MM.1S (cell line): Measurements from ENCODE around the gene CTSW.

Source experiments
- DNase-seq: peaks from one replicate; pipeline ENCODE4 v3.0.0-alpha.2; 2015
- H2AFZ ChIP-seq: fragments of 300-600 bp; sonication (generic); 2 replicates; pipeline ENCODE4 v1.6.0; 2016; ENCODE audit warnings: antibody characterized with exemption, low read length
- H3F3A ChIP-seq: fragments of 300-600 bp; sonication (generic); 2 replicates; pipeline ENCODE4 v1.6.1; 2016; ENCODE audit warnings: mild to moderate bottlenecking, antibody characterized with exemption, low read length, moderate library complexity, mixed read lengths; ENCODE audit not compliant: insufficient read depth
- H3K27ac ChIP-seq: fragments of 300-600 bp; sonication (generic); 2 replicates; pipeline ENCODE4 v1.5.1; 2016; ENCODE audit warnings: mild to moderate bottlenecking, low read length
- H3K27me3 ChIP-seq: fragments of 300-600 bp; sonication (generic); replicated peaks from 2 replicates; pipeline ENCODE4 v1.6.0; 2016; ENCODE audit warnings: low read length; ENCODE audit not compliant: insufficient read depth
- H3K36me3 ChIP-seq: fragments of 300-600 bp; sonication (generic); replicated peaks from 2 replicates; pipeline ENCODE4 v1.6.1; 2016; ENCODE audit warnings: mild to moderate bottlenecking, low read length, mixed read lengths; ENCODE audit not compliant: insufficient read depth
- H3K4me1 ChIP-seq: fragments of 300-600 bp; sonication (generic); 2 replicates; pipeline ENCODE4 v1.6.1; 2016; ENCODE audit warnings: low read length, mixed read lengths
- H3K4me2 ChIP-seq: fragments of 300-600 bp; sonication (generic); 2 replicates; pipeline ENCODE4 v1.6.0; 2016; ENCODE audit warnings: low read depth, low read length
- H3K4me3 ChIP-seq: fragments of 300-600 bp; sonication (generic); 2 replicates; pipeline ENCODE4 v1.5.1; 2016; ENCODE audit warnings: low read length, mixed read lengths
- H3K79me2 ChIP-seq: fragments of 300-600 bp; sonication (generic); 2 replicates; pipeline ENCODE4 v1.6.1; 2016; ENCODE audit warnings: mixed run types, low read length, mixed read lengths
- H3K9ac ChIP-seq: fragments of 300-600 bp; sonication (generic); 2 replicates; pipeline ENCODE4 v1.6.1; 2016; ENCODE audit warnings: low read length, mixed read lengths
- H3K9me2 ChIP-seq: fragments of 300-600 bp; sonication (generic); replicated peaks from 2 replicates; pipeline ENCODE4 v1.6.1; 2016; ENCODE audit warnings: mild to moderate bottlenecking, low read length, mixed read lengths; ENCODE audit not compliant: insufficient read depth
- H3K9me3 ChIP-seq: fragments of 300-600 bp; sonication (generic); replicated peaks from 2 replicates; pipeline ENCODE4 v1.6.1; 2016; ENCODE audit warnings: mild to moderate bottlenecking, low read length, mixed read lengths; ENCODE audit not compliant: insufficient read depth
- H4K20me1 ChIP-seq: fragments of 300-600 bp; sonication (generic); 2 replicates; pipeline ENCODE4 v1.6.1; 2016; ENCODE audit warnings: mild to moderate bottlenecking, low read length, moderate library complexity, mixed read lengths; ENCODE audit not compliant: insufficient read depth
- CTCF ChIP-seq: fragments of 300-600 bp; sonication (generic); IDR thresholded peaks from 2 replicates; pipeline ENCODE4 v1.5.1; 2016; ENCODE audit warnings: antibody characterized with exemption, low read length, mixed read lengths
- EZH2 ChIP-seq: fragments of 300-600 bp; sonication (generic); optimal IDR thresholded peaks from 2 replicates; pipeline ENCODE3; 2017; ENCODE audit warnings: low read depth, mild to moderate bottlenecking, antibody characterized with exemption, low read length, mixed read lengths
- EZH2phosphoT487 ChIP-seq: fragments of 300-600 bp; sonication (generic); IDR thresholded peaks from 2 replicates; pipeline ENCODE4 v1.6.1; 2018; ENCODE audit warnings: antibody characterized with exemption, low read length

The CTSW gene

GRCh38 chr11:65864706-65865471 is 14.7 kb upstream of the CTSW start:
- no peaks in the 10 kb centered on the region for H4K20me1 ChIP-seq
- H3K79me2 ChIP-seq = peaks cover 31% of the 10 kb centered on the region
- peaks cover 14% of the 10 kb centered on the region for H3F3A ChIP-seq
- no peaks in the 10 kb centered on the region for H3K27me3 ChIP-seq
- no peak for DNase-seq
- H3K4me2 ChIP-seq = no peak overlapping the region
- H3K4me1 ChIP-seq = peaks cover 8% of the 10 kb centered on the region
- no peak overlapping the region for H3K9ac ChIP-seq
- H3K36me3 ChIP-seq = peaks cover 5% of the 10 kb centered on the region; the same call in 1 of the 2 replicates
- H2AFZ ChIP-seq = no peak overlapping the region
- H3K9me2 ChIP-seq = no peaks in the 10 kb centered on the region
- no peak overlapping the region for H3K4me3 ChIP-seq
- no peak overlapping the region for H3K27ac ChIP-seq
- H3K9me3 ChIP-seq = no peaks in the 10 kb centered on the region
- TF ChIP-seq EZH2phosphoT487 (no peak), EZH2 (no peak), CTCF (no peak)

- no peak for TF ChIP-seq CTCF
- TF ChIP-seq EZH2 = no peak
- TF ChIP-seq EZH2phosphoT487 = no peak
- Histone ChIP-seq H3K4me1 (peaks cover 8% of the 10 kb centered on the region), H3K79me2 (peaks cover 29% of the 10 kb centered on the region), H3K4me3 (no peak overlapping the region), H3K4me2 (no peak overlapping the region), H4K20me1 (no peaks in the 10 kb centered on the region), H3K9ac (no peak overlapping the region), H3K27me3 (no peaks in the 10 kb centered on the region), H3K27ac (no peak overlapping the region), H3K9me3 (no peaks in the 10 kb centered on the region), H2AFZ (no peak overlapping the region), H3K36me3 (peaks cover 5% of the 10 kb centered on the region; the same call in 1 of the 2 replicates), H3K9me2 (no peaks in the 10 kb centered on the region), H3F3A (peaks cover 6% of the 10 kb centered on the region)
- no peak for DNase-seq
Measured at GRCh38 chr11:65865550-65866172, 14.0 kb upstream of the CTSW start.

- H3K36me3 ChIP-seq = peaks cover 5% of the 10 kb centered on the region; the same call in 1 of the 2 replicates
- H3F3A ChIP-seq = no peaks in the 10 kb centered on the region; the same call in 1 of the 2 replicates
Measured at GRCh38 chr11:65866509-65867283, 12.9 kb upstream of the CTSW start.

More at GRCh38 chr11:65866509-65867283, 12.9 kb upstream of the CTSW start:
- no peak overlapping the region for H2AFZ ChIP-seq
- TF ChIP-seq EZH2phosphoT487 (no peak), CTCF (no peak), EZH2 (no peak)
- H3K9me2 ChIP-seq = no peaks in the 10 kb centered on the region
- H3K27ac ChIP-seq = no peak overlapping the region
- H3K9me3 ChIP-seq = no peaks in the 10 kb centered on the region
- peaks cover 5% of the 10 kb centered on the region for H3K4me1 ChIP-seq
- no peak overlapping the region for H3K4me2 ChIP-seq
- H4K20me1 ChIP-seq = no peaks in the 10 kb centered on the region
- no peak for DNase-seq
- no peaks in the 10 kb centered on the region for H3K27me3 ChIP-seq
- H3K4me3 ChIP-seq = no peak overlapping the region
- peaks cover 19% of the 10 kb centered on the region for H3K79me2 ChIP-seq
- no peak overlapping the region for H3K9ac ChIP-seq
